ENCODE data around the gene CD59. TPM values are rescaled to one million over a fixed set of nuclear protein-coding genes. Genes with fewer than 3 reads are reported as not detected.

Gene CD59
- total RNA-seq, 2 donors from 2014 or later: 414 to 561 TPM

DNA sequence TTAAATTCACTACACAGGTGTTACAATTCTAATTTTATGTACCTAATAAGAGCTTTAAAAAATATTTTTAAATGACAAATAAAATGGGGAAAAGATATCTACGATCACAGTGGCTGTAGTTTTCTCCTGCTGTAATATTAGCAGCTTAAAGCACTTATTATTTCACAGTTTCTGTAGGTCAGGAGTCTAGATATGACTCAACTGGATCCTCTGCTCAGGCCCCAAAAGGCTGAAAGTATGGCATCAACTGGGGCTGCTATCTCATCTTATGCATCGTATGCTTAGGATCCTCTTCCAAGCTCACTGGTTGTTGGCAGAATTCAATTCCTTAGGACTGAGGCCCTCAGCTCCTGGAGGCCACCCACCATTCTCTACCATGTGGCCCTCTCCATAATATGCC lies 25.2 kb upstream of the CD59 start:
- no peaks in the 10 kb centered on the region for H3K27me3 ChIP-seq
- no peak overlapping the region for H3K4me3 ChIP-seq
- TF ChIP-seq, protein P1, sequence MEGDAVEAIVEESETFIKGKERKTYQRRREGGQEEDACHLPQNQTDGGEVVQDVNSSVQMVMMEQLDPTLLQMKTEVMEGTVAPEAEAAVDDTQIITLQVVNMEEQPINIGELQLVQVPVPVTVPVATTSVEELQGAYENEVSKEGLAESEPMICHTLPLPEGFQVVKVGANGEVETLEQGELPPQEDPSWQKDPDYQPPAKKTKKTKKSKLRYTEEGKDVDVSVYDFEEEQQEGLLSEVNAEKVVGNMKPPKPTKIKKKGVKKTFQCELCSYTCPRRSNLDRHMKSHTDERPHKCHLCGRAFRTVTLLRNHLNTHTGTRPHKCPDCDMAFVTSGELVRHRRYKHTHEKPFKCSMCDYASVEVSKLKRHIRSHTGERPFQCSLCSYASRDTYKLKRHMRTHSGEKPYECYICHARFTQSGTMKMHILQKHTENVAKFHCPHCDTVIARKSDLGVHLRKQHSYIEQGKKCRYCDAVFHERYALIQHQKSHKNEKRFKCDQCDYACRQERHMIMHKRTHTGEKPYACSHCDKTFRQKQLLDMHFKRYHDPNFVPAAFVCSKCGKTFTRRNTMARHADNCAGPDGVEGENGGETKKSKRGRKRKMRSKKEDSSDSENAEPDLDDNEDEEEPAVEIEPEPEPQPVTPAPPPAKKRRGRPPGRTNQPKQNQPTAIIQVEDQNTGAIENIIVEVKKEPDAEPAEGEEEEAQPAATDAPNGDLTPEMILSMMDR (IDR thresholded peaks at IDR 0.05): no peak
- no peak for DNase-seq (ENCODE audit: low spot score)
- H3K27ac ChIP-seq: no peak overlapping the region
- no peaks in the 10 kb centered on the region for H3K4me1 ChIP-seq
- H3K9me3 ChIP-seq: peaks cover 0 to 6% of the 10 kb centered on the region in 2 donors
- peaks cover 77% of the 10 kb centered on the region for H3K36me3 ChIP-seq

DNA sequence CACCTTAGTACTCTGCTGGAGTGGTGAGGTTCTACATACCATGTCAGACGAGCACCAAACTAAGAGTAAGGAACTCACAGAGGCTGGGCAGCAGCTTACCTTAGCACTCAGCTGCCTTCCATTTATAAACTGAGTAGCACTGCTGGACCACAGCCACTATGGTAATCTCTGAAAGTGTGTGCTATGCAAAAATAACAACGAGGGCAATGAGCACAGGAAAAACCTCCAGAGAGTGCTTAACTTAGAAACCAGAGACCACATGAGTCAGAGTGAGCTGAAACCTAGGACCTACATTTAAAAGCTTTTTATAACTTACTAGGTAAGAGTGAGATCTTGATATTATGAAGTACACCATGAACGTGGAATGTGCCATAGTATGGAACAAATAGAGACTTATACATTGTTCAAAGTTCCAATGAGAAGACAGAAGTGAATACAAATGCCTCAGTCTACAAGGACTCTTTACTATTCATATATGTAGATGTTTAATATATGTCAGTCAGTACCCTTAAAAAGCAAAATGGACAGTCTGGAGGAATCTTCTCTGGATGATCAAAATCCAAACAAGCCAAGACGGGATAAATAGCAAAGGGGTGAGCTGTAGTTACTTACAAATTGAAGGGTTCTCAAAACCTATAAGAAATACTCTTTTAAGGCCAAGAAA lies 17.2 kb upstream of the CD59 start:
- DNase-seq (ENCODE audit: low spot score): no peak
- Histone ChIP-seq H3K27me3 (no peaks in the 10 kb centered on the region), H3K36me3 (peaks cover 44% of the 10 kb centered on the region), H3K4me1 (no peaks in the 10 kb centered on the region), H3K27ac (peak overlapping the region; percentile 57 to 83), H3K4me3 (no peak overlapping the region), H3K9me3 (no peaks in the 10 kb centered on the region)
- TF ChIP-seq, protein P1 (IDR thresholded peaks at IDR 0.05): no peak

DNA sequence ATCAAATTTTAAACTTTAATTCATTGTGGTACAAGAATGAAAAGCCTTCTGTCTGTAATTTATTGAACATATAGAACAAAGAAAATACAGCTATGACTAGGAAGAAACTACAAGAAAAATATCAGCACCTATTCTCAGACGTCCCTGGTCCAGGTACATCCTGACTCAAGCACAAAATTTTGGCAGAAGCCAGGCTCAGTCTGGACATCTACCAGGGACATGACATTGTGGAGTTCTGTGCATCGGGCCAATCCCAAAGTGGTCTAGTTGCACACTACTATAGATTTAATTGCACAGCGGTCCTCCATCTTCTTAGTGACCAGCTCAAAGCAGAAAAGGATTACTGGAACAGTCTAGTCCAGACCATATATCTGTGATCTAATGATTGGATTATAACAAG lies 15.7 kb upstream of the CD59 start:
- TF ChIP-seq, protein P1 (IDR thresholded peaks at IDR 0.05): no peak
- Histone ChIP-seq H3K27me3 (no peaks in the 10 kb centered on the region), H3K9me3 (no peaks in the 10 kb centered on the region), H3K36me3 (peaks cover 29% of the 10 kb centered on the region), H3K4me1 (no peaks in the 10 kb centered on the region), H3K27ac (no peak overlapping the region), H3K4me3 (no peak overlapping the region)
- no peak for DNase-seq (ENCODE audit: low spot score)

GRCh38 chr11:33747979-33748378 lies 11.8 kb upstream of the CD59 start:
- TF ChIP-seq, protein P1 (IDR thresholded peaks at IDR 0.05): no peak
- no peaks in the 10 kb centered on the region for H3K4me1 ChIP-seq
- no peak for DNase-seq (ENCODE audit: low spot score)
- no peak overlapping the region for H3K27ac ChIP-seq
- peaks cover 22% of the 10 kb centered on the region for H3K36me3 ChIP-seq
- H3K27me3 ChIP-seq: no peaks in the 10 kb centered on the region
- H3K4me3 ChIP-seq: no peak overlapping the region
- H3K9me3 ChIP-seq: no peaks in the 10 kb centered on the region

- no peaks in the 10 kb centered on the region for H3K4me1 ChIP-seq
- TF ChIP-seq, protein P1 (IDR thresholded peaks at IDR 0.05): no peak
- no peak for DNase-seq (ENCODE audit: low spot score)
- H3K4me3 ChIP-seq: no peak overlapping the region
- peaks cover 11% of the 10 kb centered on the region for H3K36me3 ChIP-seq
- H3K27ac ChIP-seq: no peak overlapping the region
- no peaks in the 10 kb centered on the region for H3K9me3 ChIP-seq
- no peaks in the 10 kb centered on the region for H3K27me3 ChIP-seq
Observed at GRCh38 chr11:33743291-33743690, 7.1 kb upstream of the CD59 start.
